ENCODE data around the gene APOL2.
"Not testable (repeated sequence)": the region's sequence is repeated elsewhere in the genome, so short reads cannot be mapped to it uniquely, and the experiment has no call there.

APOL2 gene

DNA sequence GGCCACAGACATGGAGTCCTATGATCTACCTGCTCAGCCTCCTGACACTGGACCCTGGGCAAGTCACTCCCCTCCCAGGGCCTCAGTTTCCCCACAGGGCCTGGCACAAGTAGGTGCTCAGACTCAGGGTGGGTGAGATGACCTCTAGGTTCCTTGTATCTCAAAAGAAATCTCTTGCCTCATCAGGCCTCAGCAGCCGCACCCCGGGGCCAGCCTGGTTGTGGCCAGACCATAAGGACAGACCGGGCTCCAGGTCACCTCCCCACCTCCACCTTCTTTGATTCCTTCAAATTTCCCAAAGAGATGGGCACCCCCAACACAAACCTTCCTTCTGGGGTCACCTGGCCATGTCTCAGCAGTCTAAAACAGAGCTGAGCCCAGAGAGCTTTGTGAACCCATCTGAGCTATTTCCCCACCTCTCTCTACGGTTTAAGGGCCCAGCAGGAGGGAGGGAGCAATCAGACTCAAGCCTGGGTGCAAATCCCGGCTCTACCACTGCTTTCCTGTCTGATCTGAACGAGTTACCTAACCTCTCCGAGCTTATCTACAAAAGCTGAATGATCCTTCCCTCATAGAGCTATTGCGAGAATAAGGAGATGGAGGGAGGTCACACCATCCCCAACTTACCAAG lies 35.2 kb downstream of the APOL2 start:
- H4K20me1 ChIP-seq (ENCODE audit: insufficient read depth, low read length) = no peaks in the 10 kb centered on the region
- H3K4me1 ChIP-seq (ENCODE audit: insufficient read depth, low read length) = peaks cover 30% of the 10 kb centered on the region
- H3K27ac ChIP-seq (ENCODE audit: low read length) = no peak overlapping the region
- H3K9ac ChIP-seq (ENCODE audit: low read depth, low read length) = no peak overlapping the region
- H3K4me3 ChIP-seq (ENCODE audit: low read depth in 1 of 2, low read length in 2 of 2) = no peak overlapping the region
- no peaks in the 10 kb centered on the region for H3K36me3 ChIP-seq (ENCODE audit: insufficient read depth, low read length)
- H3K79me2 ChIP-seq (ENCODE audit: insufficient read depth, low read length) = no peaks in the 10 kb centered on the region
- H2AFZ ChIP-seq (ENCODE audit: low read depth, low read length) = no peak overlapping the region
- DNase-seq (no peak), ATAC-seq (ENCODE audit: insufficient read depth, low read depth) (no peak)
- H3K9me3 ChIP-seq (ENCODE audit: insufficient read depth, low read length, severe bottlenecking) = no peaks in the 10 kb centered on the region
- TF ChIP-seq EZH2 (IDR thresholded peaks at IDR 0.05; ENCODE audit: borderline replicate concordance, low read depth, low read length, severe bottlenecking) = no peak
- TF ChIP-seq, protein P1, sequence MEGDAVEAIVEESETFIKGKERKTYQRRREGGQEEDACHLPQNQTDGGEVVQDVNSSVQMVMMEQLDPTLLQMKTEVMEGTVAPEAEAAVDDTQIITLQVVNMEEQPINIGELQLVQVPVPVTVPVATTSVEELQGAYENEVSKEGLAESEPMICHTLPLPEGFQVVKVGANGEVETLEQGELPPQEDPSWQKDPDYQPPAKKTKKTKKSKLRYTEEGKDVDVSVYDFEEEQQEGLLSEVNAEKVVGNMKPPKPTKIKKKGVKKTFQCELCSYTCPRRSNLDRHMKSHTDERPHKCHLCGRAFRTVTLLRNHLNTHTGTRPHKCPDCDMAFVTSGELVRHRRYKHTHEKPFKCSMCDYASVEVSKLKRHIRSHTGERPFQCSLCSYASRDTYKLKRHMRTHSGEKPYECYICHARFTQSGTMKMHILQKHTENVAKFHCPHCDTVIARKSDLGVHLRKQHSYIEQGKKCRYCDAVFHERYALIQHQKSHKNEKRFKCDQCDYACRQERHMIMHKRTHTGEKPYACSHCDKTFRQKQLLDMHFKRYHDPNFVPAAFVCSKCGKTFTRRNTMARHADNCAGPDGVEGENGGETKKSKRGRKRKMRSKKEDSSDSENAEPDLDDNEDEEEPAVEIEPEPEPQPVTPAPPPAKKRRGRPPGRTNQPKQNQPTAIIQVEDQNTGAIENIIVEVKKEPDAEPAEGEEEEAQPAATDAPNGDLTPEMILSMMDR (IDR thresholded peaks at IDR 0.05; ENCODE audit: borderline replicate concordance, extremely low read depth, low read length, poor library complexity, severe bottlenecking) = no peak
- no peaks in the 10 kb centered on the region for H3K27me3 ChIP-seq (ENCODE audit: insufficient read depth, low read length, poor library complexity)
- no peak overlapping the region for H3K4me2 ChIP-seq (ENCODE audit: insufficient read depth, low read length)

DNA sequence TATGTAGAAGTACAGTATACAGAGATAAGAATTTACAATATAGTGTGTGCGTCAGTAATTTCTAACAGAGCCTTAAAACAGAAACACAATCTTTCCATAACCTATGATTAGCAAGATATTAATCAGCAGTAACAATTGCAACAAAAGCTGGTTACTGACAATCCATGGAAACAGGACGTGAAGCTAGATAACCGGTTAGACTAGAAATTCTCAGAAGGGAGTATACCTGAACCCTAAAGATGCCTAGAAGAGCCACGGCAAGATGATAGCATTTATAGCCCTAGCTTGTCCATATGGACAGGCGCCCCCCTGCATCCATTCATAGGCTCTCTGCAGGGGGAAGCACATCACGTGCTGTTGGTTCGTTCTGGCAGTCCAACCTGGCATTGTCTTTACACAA lies 35.9 kb downstream of the APOL2 start:
- H3K79me2 ChIP-seq (ENCODE audit: insufficient read depth, low read length); H3K27ac ChIP-seq (ENCODE audit: low read length); H2AFZ ChIP-seq (ENCODE audit: low read depth, low read length); H3K9ac ChIP-seq (ENCODE audit: low read depth, low read length); H3K4me2 ChIP-seq (ENCODE audit: insufficient read depth, low read length); H3K36me3 ChIP-seq (ENCODE audit: insufficient read depth, low read length); H3K27me3 ChIP-seq (ENCODE audit: insufficient read depth, low read length, poor library complexity); DNase-seq; H3K4me3 ChIP-seq (ENCODE audit: low read depth in 1 of 2, low read length in 2 of 2); ATAC-seq (ENCODE audit: insufficient read depth, low read depth); H4K20me1 ChIP-seq (ENCODE audit: insufficient read depth, low read length); H3K9me3 ChIP-seq (ENCODE audit: insufficient read depth, low read length, severe bottlenecking): not testable (repeated sequence)
- H3K4me1 ChIP-seq (ENCODE audit: insufficient read depth, low read length) = peaks cover 37% of the 10 kb centered on the region

DNA sequence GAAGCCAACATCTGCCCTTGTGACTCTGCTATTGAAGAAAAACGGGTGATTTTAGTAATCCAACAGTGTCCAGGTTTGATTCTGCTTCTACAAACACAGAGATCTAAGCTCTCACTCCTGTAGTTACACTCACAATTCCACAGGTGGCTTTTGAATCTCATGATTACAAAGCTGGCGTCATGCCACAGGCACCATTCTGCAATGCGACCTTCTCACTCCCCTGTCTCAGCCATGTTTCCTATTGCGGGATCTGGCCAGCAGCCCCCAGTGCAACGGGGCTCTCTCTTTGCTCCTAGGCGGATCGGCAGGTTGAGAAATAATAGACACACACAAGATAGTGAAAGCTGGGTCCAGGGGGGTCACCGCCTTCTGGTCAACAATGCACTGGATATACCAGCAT lies 36.4 kb downstream of the APOL2 start:
- not testable (repeated sequence) for H3K4me2 ChIP-seq (ENCODE audit: insufficient read depth, low read length); H3K4me3 ChIP-seq (ENCODE audit: low read depth in 1 of 2, low read length in 2 of 2); H2AFZ ChIP-seq (ENCODE audit: low read depth, low read length); H3K9ac ChIP-seq (ENCODE audit: low read depth, low read length); H4K20me1 ChIP-seq (ENCODE audit: insufficient read depth, low read length); H3K79me2 ChIP-seq (ENCODE audit: insufficient read depth, low read length); ATAC-seq (ENCODE audit: insufficient read depth, low read depth); H3K36me3 ChIP-seq (ENCODE audit: insufficient read depth, low read length); H3K27me3 ChIP-seq (ENCODE audit: insufficient read depth, low read length, poor library complexity); H3K9me3 ChIP-seq (ENCODE audit: insufficient read depth, low read length, severe bottlenecking)
- Histone ChIP-seq H3K4me1 (ENCODE audit: insufficient read depth, low read length) (peaks cover 42% of the 10 kb centered on the region), H3K27ac (ENCODE audit: low read length) (peak overlapping the region; percentile 58)
- DNase-seq = peak; percentile 41
- TF ChIP-seq, protein P1 (IDR thresholded peaks at IDR 0.05; ENCODE audit: borderline replicate concordance, extremely low read depth, low read length, poor library complexity, severe bottlenecking) = peak; percentile 9

DNA sequence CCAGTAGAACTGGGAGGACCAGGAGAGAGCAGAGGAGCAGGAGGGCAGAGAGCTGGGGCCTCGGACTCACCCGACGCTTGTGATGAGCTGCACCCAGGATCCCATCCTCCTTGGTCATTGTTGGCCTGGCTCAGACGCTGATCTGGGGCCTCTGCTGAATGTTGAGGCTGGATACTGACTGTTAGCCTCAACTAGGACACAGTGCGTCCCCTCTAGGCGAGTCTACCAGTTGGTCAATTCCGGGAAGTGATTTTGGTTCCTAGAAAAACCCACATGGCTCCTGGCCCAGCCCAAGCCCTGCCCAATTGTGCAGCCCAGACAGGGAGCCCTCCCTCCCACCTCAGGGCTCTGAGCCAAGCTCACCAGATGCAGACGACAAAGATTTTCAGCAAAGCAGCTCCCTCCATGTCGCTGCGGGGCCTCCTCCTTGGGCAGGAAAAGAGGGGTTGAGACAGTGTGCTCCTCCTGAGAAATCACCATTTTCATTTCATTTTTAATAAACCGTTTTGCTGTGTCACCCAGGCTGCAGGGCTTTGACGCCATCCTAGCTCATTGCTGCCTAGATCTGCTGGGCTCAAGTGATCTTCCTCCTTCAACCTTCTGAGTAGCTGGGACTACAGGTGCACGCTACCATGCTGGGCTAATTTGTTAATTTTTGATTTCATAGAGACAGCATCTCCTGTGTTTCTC lies 37.6 kb downstream of the APOL2 start, which contains the start of gene APOL4:
APOL4 (minus strand) TSS at position 180 of the 690 bp plus-strand sequence; CDS start at position 105, 75 bp downstream.
- peak; percentile 73 for ATAC-seq (ENCODE audit: insufficient read depth, low read depth)
- DNase-seq = peak; percentile 81
- peak within 1 kb of the TSS; percentile 46 for H3K4me2 ChIP-seq (ENCODE audit: insufficient read depth, low read length)

DNA sequence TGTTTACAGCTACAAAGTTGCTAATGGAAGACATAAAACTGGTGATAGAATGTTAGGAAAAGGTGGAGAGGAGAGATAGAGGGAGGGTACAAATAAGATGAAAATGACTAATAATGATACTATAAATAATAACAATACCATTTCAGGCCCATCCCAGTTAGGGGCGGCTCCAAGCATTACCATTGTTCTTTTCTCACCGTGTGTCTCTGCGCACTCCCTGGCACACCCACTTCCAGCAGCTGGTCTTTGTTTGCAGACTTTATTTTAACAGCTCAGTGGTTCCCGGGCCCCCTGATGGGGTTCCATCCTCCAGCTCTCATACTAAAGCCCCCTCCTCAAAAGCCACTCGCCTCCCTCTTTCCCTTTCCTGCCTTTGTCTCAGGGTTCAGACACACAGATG lies 38.3 kb downstream of the APOL2 start:
- peak overlapping the region; percentile 79 for H3K27ac ChIP-seq (ENCODE audit: low read length)
- peak overlapping the region; percentile 46; the same call in 1 of the 2 replicates for H3K4me2 ChIP-seq (ENCODE audit: insufficient read depth, low read length)

More for the DNA sequence above, 37.6 kb downstream of the APOL2 start, which contains the start of gene APOL4:
- peaks cover 54% of the 10 kb centered on the region for H3K4me1 ChIP-seq (ENCODE audit: insufficient read depth, low read length)
- peak within 1 kb of the TSS; percentile 79 for H3K27ac ChIP-seq (ENCODE audit: low read length)
- peak within 1 kb of the TSS; percentile 59 for H2AFZ ChIP-seq (ENCODE audit: low read depth, low read length)
- H3K4me3 ChIP-seq (ENCODE audit: low read depth in 1 of 2, low read length in 2 of 2) = peak within 1 kb of the TSS in 1 of 2 experiments; percentile 28; a peak in 2 of 4 replicates
- peak within 1 kb of the TSS; percentile 31 for H3K9ac ChIP-seq (ENCODE audit: low read depth, low read length)
- H4K20me1 ChIP-seq (ENCODE audit: insufficient read depth, low read length) = no peaks in the 10 kb centered on the region
- TF ChIP-seq EZH2 (IDR thresholded peaks at IDR 0.05; ENCODE audit: borderline replicate concordance, low read depth, low read length, severe bottlenecking) = no peak
- TF ChIP-seq, protein P1 (IDR thresholded peaks at IDR 0.05; ENCODE audit: borderline replicate concordance, extremely low read depth, low read length, poor library complexity, severe bottlenecking) = no peak
- no peaks in the 10 kb centered on the region for H3K27me3 ChIP-seq (ENCODE audit: insufficient read depth, low read length, poor library complexity)
- H3K36me3 ChIP-seq (ENCODE audit: insufficient read depth, low read length) = no peaks in the 10 kb centered on the region
- no peaks in the 10 kb centered on the region for H3K9me3 ChIP-seq (ENCODE audit: insufficient read depth, low read length, severe bottlenecking)
- no peaks in the 10 kb centered on the region for H3K79me2 ChIP-seq (ENCODE audit: insufficient read depth, low read length)

More for the DNA sequence above, 38.3 kb downstream of the APOL2 start:
- peak overlapping the region in 1 of 2 experiments; percentile 28; a peak in 2 of 4 replicates for H3K4me3 ChIP-seq (ENCODE audit: low read depth in 1 of 2, low read length in 2 of 2)
- not testable (repeated sequence) for H4K20me1 ChIP-seq (ENCODE audit: insufficient read depth, low read length); H3K9me3 ChIP-seq (ENCODE audit: insufficient read depth, low read length, severe bottlenecking); H2AFZ ChIP-seq (ENCODE audit: low read depth, low read length); H3K36me3 ChIP-seq (ENCODE audit: insufficient read depth, low read length); H3K27me3 ChIP-seq (ENCODE audit: insufficient read depth, low read length, poor library complexity); DNase-seq; H3K79me2 ChIP-seq (ENCODE audit: insufficient read depth, low read length)
- H3K4me1 ChIP-seq (ENCODE audit: insufficient read depth, low read length) = peaks cover 58% of the 10 kb centered on the region
- ATAC-seq (ENCODE audit: insufficient read depth, low read depth) = 0 out of 3 replicates have a peak, but pooled peaks have one; percentile 15
- peak overlapping the region; percentile 31 for H3K9ac ChIP-seq (ENCODE audit: low read depth, low read length)
